ENCODE results near the gene MYO6.

DNA sequence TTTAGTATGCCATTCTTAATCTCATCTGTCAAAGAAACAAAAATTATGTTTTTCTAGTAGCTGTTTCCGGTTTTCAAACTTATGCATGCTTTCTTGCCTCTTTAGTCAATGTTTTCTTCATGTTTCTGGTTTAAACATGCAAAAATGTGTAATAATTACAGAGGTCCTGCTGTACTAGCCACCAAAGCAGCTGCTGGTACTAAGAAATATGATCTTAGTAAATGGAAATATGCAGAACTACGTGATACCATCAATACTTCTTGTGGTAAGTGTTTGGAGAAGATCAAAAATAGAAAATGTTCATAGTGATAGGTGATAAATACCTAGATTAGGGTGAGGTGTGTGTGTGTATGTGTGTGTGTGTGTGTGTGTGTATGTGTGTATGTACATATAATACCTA, 158.4 kb downstream of the MYO6 start:
- TF ChIP-seq, protein P1, sequence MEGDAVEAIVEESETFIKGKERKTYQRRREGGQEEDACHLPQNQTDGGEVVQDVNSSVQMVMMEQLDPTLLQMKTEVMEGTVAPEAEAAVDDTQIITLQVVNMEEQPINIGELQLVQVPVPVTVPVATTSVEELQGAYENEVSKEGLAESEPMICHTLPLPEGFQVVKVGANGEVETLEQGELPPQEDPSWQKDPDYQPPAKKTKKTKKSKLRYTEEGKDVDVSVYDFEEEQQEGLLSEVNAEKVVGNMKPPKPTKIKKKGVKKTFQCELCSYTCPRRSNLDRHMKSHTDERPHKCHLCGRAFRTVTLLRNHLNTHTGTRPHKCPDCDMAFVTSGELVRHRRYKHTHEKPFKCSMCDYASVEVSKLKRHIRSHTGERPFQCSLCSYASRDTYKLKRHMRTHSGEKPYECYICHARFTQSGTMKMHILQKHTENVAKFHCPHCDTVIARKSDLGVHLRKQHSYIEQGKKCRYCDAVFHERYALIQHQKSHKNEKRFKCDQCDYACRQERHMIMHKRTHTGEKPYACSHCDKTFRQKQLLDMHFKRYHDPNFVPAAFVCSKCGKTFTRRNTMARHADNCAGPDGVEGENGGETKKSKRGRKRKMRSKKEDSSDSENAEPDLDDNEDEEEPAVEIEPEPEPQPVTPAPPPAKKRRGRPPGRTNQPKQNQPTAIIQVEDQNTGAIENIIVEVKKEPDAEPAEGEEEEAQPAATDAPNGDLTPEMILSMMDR (conservative IDR thresholded peaks at IDR 0.05 in 1 of 2, IDR thresholded peaks at IDR 0.05 in 1 of 2; ENCODE audit: extremely low read depth in 1 of 2, insufficient read depth in 1 of 2, low read depth in 1 of 2, low read length in 2 of 2): no peak
- no peak for TF ChIP-seq EZH2 (IDR thresholded peaks at IDR 0.05; ENCODE audit: borderline replicate concordance, low read length)

All from mammary epithelial cell (primary cell).